ENCODE measurements around the gene ASCL5.

- TF ChIP-seq POLR2AphosphoS5 (IDR thresholded peaks at IDR 0.05; ENCODE audit: borderline replicate concordance, low read depth, low read length) (no peak), EZH2 (IDR thresholded peaks at IDR 0.05) (no peak), FOXP2 (optimal IDR thresholded peaks at IDR 0.05; ENCODE audit: control extremely low read depth, extremely low read length, insufficient read depth) (no peak)
These were observed 60.0 kb downstream of the ASCL5 start for GRCh38 chr1:201066986-201067385.
